Transverse colon (tissue), 4 donors: ENCODE data around the gene KCND1. TPM values are rescaled to one million over a fixed set of nuclear protein-coding genes. Genes with fewer than 3 reads are reported as not detected.

Source experiments
- DNase-seq: peaks from one replicate; pipeline ENCODE4 v3.0.0-alpha.2; 2019
- H3K27ac ChIP-seq, 4 donors: fragments of 200-600 bp; sonication (generic); 2 replicates each; pipeline ENCODE4 v1.5.1; 2016 to 2018; ENCODE audit warnings: inconsistent platforms in 4 of 4
- H3K27me3 ChIP-seq: fragments of 200-600 bp; sonication (generic); 2 replicates; pipeline ENCODE4 v1.5.1; 2017; ENCODE audit warnings: inconsistent platforms
- H3K36me3 ChIP-seq, 4 donors: fragments of 200-600 bp; sonication (generic); 2 replicates each; pipeline ENCODE4 v1.5.1; 2017 to 2019; ENCODE audit warnings: inconsistent platforms in 4 of 4
- H3K4me1 ChIP-seq, 4 donors: fragments of 200-600 bp; sonication (generic); 2 replicates each; pipeline ENCODE4 v1.5.1; 2017 to 2020; ENCODE audit warnings: inconsistent platforms in 4 of 4
- H3K4me3 ChIP-seq, 4 donors: fragments of 200-600 bp; sonication (generic); 1 replicate in 1 of 4; 2 replicates in 3 of 4; pipeline versions ENCODE4 v1.5.1 to v1.6.1; 2017 to 2019; ENCODE audit warnings: inconsistent platforms in 4 of 4
- H3K9me3 ChIP-seq, 2 donors: fragments of 200-600 bp; sonication (generic); 2 replicates each; pipeline ENCODE4 v1.5.1; 2017 to 2019; ENCODE audit warnings: inconsistent platforms in 2 of 2
- EP300 ChIP-seq: sonication (generic); formaldehyde crosslinking; IDR thresholded peaks from one replicate; pipeline ENCODE4 v1.6.1; 2017; ENCODE audit warnings: antibody characterized with exemption, low read depth
- POLR2A ChIP-seq: fragments of 450-650 bp; IDR thresholded peaks from one replicate; pipeline ENCODE4 v1.6.1; 2016; ENCODE audit warnings: antibody characterized with exemption, mild to moderate bottlenecking, moderate library complexity
- POLR2AphosphoS5 ChIP-seq, 3 donors: sonication (generic); formaldehyde crosslinking; IDR thresholded peaks; one replicate each; pipeline ENCODE4 v1.6.1; 2016; ENCODE audit warnings: antibody characterized with exemption in 3 of 3
- WGBS, 2 donors: methylation state at CpG; one replicate each; pipeline ENCODE4 v1.1.5; 2018; ENCODE audit warnings: low coverage in 1 of 2; 5-methylcytosine and 5-hydroxymethylcytosine counted together
- in situ Hi-C, 4 donors: fragments of 200-750 bp; cut with MboI; loops; one replicate each; pipeline versions ENCODE4 v1.15.0 to v1.15.1; 2017; ENCODE audit warnings: low sequenced_read_pairs in 3 of 4, low pct_ligation_motif_present in 1 of 4, low pct_unique_long_range_greater_than_20kb in 1 of 4
- intact Hi-C: fragments of 100-400 bp; cut with DNase I; formaldehyde crosslinking; loops from one replicate; pipeline ENCODE4 v1.15.1; 2023; ENCODE audit warnings: low total_unique reads
- total RNA-seq, 4 donors: library from RNA; depleted of rRNA; stranded (reverse); fragments of >200 nt; gene quantifications; one replicate each; pipeline ENCODE4 v1.1.0, GENCODE V29; 2016
- TF ChIP-seq, protein P1 (sequence below), 5 experiments: fragments of 200-600 bp in 3 of 5; fragments of 450-650 bp in 2 of 5; sonication (generic) in 3 of 5; IDR thresholded peaks; 1 replicate in 2 of 5; 2 replicates in 3 of 5; pipeline ENCODE4 v1.5.1; 2016 to 2017; ENCODE audit warnings: antibody characterized with exemption in 5 of 5, inconsistent platforms in 3 of 5, mild to moderate bottlenecking in 2 of 5, moderate library complexity in 1 of 5

Gene KCND1
- total RNA-seq, 4 donors from 2014 or later, result 0.95 to 0.96 TPM; not detected in 2

DNA sequence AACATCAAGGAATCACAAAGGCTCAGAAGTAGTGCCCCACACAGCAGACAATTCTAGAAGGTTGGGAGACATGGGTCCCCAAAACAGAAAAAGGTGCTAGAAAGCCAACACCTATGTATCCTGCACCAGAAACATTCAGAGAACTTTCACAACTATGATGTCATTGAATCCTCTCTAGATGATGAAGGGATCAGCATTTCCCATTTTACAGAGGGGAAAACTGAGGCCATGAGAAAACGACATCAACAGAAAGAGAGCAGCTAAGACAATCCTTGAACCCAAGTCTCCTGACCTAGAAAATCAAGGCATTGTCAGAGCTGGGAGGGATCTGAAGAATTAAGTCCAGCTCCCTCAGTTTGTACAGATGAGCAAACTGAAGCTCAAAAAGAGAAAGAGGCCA is 3.3 kb downstream of the KCND1 start:
- intact Hi-C loops (no loop called here), in situ Hi-C loops (no loop called here)
- 57 to 80% methylated on average over 1 of the region's 1 CpG for WGBS, 2 donors
- H3K36me3 ChIP-seq, result no peaks in the 10 kb centered on the region
- peaks cover 0 to 11% (median 2%) of the 10 kb centered on the region in 4 donors for H3K4me1 ChIP-seq
- no peaks in the 10 kb centered on the region for H3K27me3 ChIP-seq
- no peak for DNase-seq
- no peak overlapping the region for H3K4me3 ChIP-seq
- H3K9me3 ChIP-seq, result no peaks in the 10 kb centered on the region
- TF ChIP-seq, protein P1, sequence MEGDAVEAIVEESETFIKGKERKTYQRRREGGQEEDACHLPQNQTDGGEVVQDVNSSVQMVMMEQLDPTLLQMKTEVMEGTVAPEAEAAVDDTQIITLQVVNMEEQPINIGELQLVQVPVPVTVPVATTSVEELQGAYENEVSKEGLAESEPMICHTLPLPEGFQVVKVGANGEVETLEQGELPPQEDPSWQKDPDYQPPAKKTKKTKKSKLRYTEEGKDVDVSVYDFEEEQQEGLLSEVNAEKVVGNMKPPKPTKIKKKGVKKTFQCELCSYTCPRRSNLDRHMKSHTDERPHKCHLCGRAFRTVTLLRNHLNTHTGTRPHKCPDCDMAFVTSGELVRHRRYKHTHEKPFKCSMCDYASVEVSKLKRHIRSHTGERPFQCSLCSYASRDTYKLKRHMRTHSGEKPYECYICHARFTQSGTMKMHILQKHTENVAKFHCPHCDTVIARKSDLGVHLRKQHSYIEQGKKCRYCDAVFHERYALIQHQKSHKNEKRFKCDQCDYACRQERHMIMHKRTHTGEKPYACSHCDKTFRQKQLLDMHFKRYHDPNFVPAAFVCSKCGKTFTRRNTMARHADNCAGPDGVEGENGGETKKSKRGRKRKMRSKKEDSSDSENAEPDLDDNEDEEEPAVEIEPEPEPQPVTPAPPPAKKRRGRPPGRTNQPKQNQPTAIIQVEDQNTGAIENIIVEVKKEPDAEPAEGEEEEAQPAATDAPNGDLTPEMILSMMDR (IDR thresholded peaks at IDR 0.05), result no peak
- TF ChIP-seq POLR2AphosphoS5 (IDR thresholded peaks at IDR 0.05) (no peak), EP300 (no peak), POLR2A (no peak)
- no peak overlapping the region for H3K27ac ChIP-seq

DNA sequence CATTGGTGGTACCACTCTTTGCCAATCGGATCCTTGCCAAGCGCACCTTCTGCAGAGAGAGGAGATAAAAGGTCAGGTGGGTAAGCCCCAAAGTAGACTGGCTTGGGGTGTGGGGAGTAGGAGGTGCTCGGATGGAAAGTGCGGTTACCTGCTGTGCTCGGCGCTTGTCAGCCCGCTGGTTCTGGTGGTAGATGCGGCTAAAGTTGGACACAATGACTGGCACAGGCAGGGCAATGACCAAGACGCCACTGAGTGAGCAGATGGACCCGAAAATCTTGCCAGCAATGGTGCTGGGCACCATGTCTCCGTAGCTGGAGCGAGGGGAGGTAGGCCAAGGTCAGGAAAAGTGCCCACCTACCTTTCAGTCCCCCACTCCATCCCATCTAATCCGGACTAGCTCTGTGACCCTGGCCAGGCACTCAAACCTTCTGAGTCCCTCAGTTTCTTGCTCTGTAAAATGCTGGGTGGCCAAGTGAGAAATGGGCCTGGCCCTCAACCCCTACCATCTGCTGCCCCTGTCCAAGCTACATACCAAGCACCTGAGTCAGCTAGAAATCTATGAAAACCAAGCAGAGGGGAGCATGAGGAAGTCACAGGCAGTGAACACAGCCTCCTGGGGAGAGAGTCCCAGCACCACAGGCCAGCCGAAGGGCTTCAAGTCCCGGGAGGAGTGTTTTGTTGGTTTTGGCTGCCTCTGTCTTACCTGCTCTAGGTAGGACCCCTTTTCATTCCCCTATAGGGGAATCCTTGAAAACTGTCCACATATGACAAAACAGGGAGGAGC is 4.7 kb downstream of the KCND1 start:
- Histone ChIP-seq H3K4me3 (no peak overlapping the region), H3K27ac (no peak overlapping the region), H3K36me3 (no peaks in the 10 kb centered on the region), H3K4me1 (peaks cover 0 to 7% (median under 1%) of the 10 kb centered on the region in 4 donors), H3K9me3 (no peaks in the 10 kb centered on the region), H3K27me3 (no peaks in the 10 kb centered on the region)
- 81% methylated on average over 15 of the region's 15 CpGs; no CpG with 5 or more reads in 1 of the 2 donors for WGBS, 2 donors
- TF ChIP-seq EP300 (no peak), POLR2A (no peak), POLR2AphosphoS5 (IDR thresholded peaks at IDR 0.05) (no peak)
- TF ChIP-seq, protein P1 (IDR thresholded peaks at IDR 0.05), result no peak
- intact Hi-C loops (no loop called here), in situ Hi-C loops (no loop called here)
- DNase-seq, result no peak

DNA sequence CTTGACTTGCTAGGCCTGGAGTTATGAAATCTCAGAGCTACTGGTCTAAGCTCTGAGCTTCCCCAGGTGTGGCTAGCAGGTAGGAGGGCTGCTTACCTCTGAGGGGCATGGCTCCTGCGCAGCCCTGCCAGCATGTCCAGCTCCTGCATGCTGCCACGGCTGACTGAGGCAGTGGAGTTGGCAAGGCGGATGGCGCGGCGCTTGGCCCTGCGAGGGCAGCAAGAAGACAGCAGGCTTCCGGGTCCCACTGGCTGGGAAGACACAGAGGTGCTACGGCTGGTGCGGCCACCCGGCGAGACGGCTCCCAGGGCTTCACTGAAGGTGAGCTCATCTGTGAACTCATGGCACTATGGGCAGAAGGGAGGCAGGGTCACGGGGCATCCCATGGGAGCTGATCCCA is 5.7 kb downstream of the KCND1 start:
- in situ Hi-C loops, result no loop called here
- intact Hi-C loops, result no loop called here
- DNase-seq, result no peak

DNA sequence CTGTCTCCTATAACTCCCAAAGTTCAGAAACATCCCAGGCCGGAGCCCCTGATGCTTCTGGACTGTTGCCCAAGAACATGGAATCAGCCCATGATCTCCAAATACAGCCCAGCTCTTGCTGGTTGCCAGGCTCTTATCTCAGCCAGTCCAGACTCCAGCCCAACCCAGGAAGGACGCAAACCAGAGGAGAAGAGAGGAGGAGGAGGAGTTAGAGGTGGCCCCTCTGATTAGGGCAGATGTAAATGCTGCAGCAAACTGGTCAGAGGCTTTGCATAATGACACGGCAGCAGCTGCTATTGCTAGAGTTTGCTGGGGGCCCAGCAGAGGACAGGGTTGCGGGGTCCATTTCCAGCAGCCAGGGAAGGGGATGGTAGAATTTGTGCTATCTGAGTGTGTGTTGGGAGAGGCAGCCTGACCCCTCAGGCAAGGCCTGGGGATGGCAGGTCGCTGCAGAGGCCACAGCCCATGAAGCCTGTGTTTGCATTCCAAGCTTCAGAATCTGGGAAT is 10.0 kb downstream of the KCND1 start:
- TF ChIP-seq POLR2A (no peak), EP300 (no peak), POLR2AphosphoS5 (IDR thresholded peaks at IDR 0.05) (peak in 1 of 3 donors; percentile 15)
- TF ChIP-seq, protein P1 (IDR thresholded peaks at IDR 0.05), result no peak
- H3K4me3 ChIP-seq, result no peak overlapping the region
- no peaks in the 10 kb centered on the region for H3K9me3 ChIP-seq
- 65% methylated on average over 5 of the region's 5 CpGs; no CpG with 5 or more reads in 1 of the 2 donors for WGBS, 2 donors
- H3K27ac ChIP-seq, result peak overlapping the region in 2 of 4 donors; percentile 19 to 94
- intact Hi-C loops (no loop called here), in situ Hi-C loops (no loop called here)
- peaks cover 0 to 6% (median 3%) of the 10 kb centered on the region in 4 donors for H3K4me1 ChIP-seq
- DNase-seq, result peak; percentile 25
- H3K36me3 ChIP-seq, result no peaks in the 10 kb centered on the region
- no peaks in the 10 kb centered on the region for H3K27me3 ChIP-seq

More for the DNA sequence above, 5.7 kb downstream of the KCND1 start:
- Histone ChIP-seq H3K36me3 (no peaks in the 10 kb centered on the region), H3K27ac (no peak overlapping the region), H3K27me3 (no peaks in the 10 kb centered on the region), H3K9me3 (no peaks in the 10 kb centered on the region), H3K4me1 (no peaks in the 10 kb centered on the region), H3K4me3 (no peak overlapping the region)
- 88% methylated on average over 13 of the region's 14 CpGs; no CpG with 5 or more reads in 1 of the 2 donors for WGBS, 2 donors
- TF ChIP-seq POLR2A (no peak), EP300 (no peak), POLR2AphosphoS5 (IDR thresholded peaks at IDR 0.05) (no peak)
- TF ChIP-seq, protein P1 (IDR thresholded peaks at IDR 0.05), result no peak
